AG04449 (cell line): Measurements from ENCODE around the gene ABCA7.
"Not testable (repeated sequence)": the region's sequence is repeated elsewhere in the genome, so short reads cannot be mapped to it uniquely, and the experiment has no call there.

ENCODE experiments used
- CTCF ChIA-PET: fragments of 350-600 bp; formaldehyde crosslinking; extraction: SDS; loops from one replicate; lab custom pipeline; 2021; ENCODE audit warnings: antibody characterized with exemption; lab: Yijun Ruan, JAX
- POLR2A ChIA-PET: fragments of 400-600, 350-600 bp; formaldehyde crosslinking; extraction: SDS; loops from one replicate; lab custom pipeline; 2020; ENCODE audit warnings: antibody characterized with exemption, inconsistent platforms; lab: Yijun Ruan, JAX
- DNase-seq: peaks from one replicate; pipeline ENCODE4 v3.0.0-alpha.2; 2010; ENCODE audit warnings: low read depth, low spot score
- H3K4me3 ChIP-seq: 2 replicates; pipeline ENCODE4 v1.5.1; 2011; ENCODE audit warnings: low read depth, mild to moderate bottlenecking, control low read depth, low read length
- TF ChIP-seq, protein P1 (sequence below): IDR thresholded peaks from one replicate; pipeline ENCODE4 v1.5.1; 2011; ENCODE audit warnings: mild to moderate bottlenecking, moderate library complexity, low read length, control low read depth, inconsistent platforms; ENCODE audit not compliant: insufficient read depth; ENCODE audit errors: missing control alignments

The ABCA7 gene

DNA sequence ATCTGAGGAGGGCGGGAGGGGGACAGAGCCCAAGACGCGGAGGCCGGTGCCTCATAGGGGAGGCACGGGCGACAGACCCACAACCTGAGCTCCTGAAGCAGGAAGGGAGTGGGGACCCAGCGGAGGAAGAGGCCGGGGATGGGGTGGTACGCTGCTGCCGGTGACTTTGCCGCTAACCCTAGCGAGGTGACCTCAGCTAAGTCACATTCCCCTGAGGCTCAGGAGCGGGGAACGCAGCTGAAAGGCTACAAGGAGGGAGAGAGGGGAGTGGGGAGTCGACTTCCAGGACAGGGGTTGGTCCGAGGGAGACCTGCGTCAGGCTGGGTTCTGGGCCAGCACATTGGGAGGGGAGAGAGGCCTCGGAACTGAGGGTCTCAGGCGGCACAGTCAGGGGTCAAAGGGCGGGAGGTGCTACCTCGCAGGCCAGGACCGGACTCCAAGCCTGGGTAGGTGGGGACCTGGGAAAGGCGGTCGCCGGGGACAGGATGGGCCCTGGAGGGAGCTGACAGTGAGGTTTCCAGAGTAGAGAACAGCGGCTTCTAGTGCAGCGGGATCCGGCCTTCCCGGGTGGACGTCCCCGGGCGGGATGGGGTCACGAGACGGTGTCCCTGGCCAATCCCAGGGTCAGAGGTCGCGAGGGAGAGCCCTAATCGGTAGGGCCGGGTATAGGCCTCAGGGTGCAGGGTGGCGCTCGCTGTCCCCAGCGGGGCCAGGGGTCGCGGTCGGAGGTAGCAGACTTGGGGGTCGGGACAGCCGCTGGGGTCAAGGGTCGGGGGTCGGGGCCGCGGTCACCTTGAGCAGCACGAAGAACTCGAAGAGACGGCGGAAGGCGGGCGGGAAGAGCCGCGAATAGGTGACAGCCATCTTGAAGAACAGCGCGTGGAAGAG lies 19.7 kb upstream of the ABCA7 start:
- no peak for DNase-seq
- TF ChIP-seq, protein P1, sequence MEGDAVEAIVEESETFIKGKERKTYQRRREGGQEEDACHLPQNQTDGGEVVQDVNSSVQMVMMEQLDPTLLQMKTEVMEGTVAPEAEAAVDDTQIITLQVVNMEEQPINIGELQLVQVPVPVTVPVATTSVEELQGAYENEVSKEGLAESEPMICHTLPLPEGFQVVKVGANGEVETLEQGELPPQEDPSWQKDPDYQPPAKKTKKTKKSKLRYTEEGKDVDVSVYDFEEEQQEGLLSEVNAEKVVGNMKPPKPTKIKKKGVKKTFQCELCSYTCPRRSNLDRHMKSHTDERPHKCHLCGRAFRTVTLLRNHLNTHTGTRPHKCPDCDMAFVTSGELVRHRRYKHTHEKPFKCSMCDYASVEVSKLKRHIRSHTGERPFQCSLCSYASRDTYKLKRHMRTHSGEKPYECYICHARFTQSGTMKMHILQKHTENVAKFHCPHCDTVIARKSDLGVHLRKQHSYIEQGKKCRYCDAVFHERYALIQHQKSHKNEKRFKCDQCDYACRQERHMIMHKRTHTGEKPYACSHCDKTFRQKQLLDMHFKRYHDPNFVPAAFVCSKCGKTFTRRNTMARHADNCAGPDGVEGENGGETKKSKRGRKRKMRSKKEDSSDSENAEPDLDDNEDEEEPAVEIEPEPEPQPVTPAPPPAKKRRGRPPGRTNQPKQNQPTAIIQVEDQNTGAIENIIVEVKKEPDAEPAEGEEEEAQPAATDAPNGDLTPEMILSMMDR, result no peak
- POLR2A ChIA-PET, result interaction anchor here (1.2 kb wide), 1 partner anchor 10 kb away, joined by 4 read pairs; no protein-coding TSS in a partner anchor
- CTCF ChIA-PET, result interaction anchor here (0.9 to 1.8 kb wide), 7 partner anchors 10 to 248 kb away, joined by 3 to 8 read pairs (median 4); no protein-coding TSS in a partner anchor
- H3K4me3 ChIP-seq, result peak overlapping the region; percentile 98

DNA sequence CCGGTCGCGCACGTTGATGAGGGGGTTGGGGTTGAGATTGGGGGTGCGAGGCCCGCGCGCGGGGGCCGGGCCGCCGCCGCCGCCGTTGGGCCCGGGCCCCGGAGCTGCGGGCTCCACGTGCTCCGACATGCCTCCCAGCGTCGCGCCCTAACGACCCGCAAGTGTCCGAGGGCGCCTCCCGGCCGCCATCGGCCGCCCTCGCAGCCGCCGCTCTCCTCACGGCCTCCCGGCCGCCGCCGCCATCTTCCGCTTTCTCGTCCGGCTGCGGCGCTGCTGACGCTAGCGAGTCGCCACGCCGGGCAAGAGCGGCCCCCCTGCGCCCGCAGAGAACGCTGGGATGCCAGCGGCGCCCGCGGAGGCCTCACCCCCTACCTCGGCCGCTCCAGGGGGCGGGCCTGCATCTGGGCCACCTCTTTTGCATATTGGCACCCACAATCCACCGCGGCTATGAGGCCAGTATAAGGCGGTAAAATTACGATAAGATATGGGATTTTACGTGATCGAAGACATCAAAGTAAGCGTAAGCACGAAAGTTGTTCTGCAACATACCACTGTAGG lies 19.0 kb upstream of the ABCA7 start, which contains the start of gene TMEM259:
Gene TMEM259, minus strand, starts transcription at position 256 of the 558 bp plus-strand sequence. Its CDS starts 127 bp downstream, at position 129.
- POLR2A ChIA-PET, result interaction anchor here (0.6 to 1.2 kb wide), 6 partner anchors 11 to 248 kb away, joined by 3 to 5 read pairs (median 4); partner anchors contain the start of genes CIRBP and WDR18
- peak; percentile 71 for DNase-seq
- CTCF ChIA-PET, result interaction anchor here (1.0 to 1.8 kb wide), 3 partner anchors 22 to 99 kb away, joined by 3 to 4 read pairs (median 4); no protein-coding TSS in a partner anchor
- TF ChIP-seq, protein P1, result no peak
- peak within 1 kb of the TSS; percentile 98 for H3K4me3 ChIP-seq

DNA sequence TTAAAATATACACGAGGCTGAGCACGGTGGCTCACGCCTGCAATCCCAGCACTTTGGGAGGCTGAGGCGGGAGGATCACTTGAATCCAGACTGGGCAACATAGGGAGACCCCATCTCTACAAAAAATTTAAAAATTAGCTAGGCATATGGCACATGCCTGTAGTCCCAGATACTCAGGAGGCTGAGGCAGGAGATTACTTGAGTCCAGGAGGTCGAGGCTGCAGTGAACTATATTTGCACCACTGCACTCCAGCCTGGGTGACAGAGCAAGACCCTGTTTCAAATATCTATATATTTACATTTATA lies 16.1 kb upstream of the ABCA7 start:
- POLR2A ChIA-PET, H3K4me3 ChIP-seq, DNase-seq: not testable (repeated sequence)
- CTCF ChIA-PET, result interaction anchor here (1.3 to 1.7 kb wide), 2 partner anchors 171 to 221 kb away, joined by 4 to 6 read pairs; no protein-coding TSS in a partner anchor

DNA sequence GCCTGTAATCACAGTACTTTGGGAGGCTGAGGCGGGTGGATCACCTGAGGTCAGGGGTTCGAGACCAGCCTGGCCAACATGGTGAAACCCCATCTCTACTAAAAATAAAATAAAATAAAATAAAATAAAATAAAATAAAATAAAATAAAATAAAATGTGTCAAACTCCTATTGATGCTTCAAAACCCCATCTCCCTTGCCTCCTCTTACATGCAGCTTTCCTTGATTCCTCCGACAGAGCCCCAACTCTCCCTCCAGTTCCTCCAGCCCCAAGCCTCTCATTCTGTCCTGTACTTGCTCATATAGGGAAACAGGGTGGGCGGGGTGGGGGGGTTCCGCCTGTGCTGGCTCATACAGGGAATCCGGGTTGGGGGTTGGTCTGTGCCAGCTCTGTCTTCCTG lies 14.8 kb upstream of the ABCA7 start:
- CTCF ChIA-PET, result interaction anchor here (1.1 to 4.2 kb wide), 4 partner anchors 15 to 219 kb away, joined by 3 to 19 read pairs (median 7); partner anchors contain the start of gene ABCA7

DNA sequence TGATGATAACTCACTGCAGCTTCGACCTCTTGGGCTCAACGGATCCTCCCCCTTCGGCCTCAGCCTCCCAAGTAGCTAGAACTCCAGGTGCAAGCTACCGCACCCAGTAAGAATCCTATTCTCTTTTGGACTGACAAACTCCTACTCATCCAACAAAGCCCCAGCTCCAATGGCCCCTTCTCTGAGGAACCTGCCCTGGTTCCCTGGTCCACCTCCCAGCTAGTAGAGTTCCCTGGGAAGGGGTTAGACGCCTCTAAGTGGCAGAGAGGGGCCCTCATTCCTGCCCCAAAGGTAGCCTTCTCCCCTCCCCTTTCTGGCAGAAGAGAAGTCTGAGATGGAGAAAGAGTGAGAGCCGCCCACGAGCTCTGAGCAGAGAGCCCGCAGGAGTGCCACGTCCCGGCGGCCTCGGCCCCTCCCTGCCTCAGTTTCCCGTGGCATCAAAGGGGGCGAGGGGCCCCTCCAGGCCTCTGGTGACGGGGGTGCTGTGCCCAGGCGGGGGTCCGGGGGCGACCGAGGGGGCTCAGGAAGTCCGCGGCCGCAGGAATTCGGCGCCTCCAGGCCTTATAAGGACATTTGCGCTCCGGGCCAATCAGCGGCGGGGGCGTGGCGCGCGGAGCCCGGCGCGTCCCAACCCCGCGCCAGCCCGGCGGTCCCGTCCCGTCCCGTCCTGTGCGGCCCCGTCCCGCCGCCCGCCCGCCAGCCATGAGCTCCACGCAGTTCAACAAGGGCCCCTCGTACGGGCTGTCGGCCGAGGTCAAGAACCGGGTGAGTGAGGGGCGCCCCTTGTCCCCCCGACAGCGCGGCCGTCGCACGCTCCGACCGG lies 13.7 kb upstream of the ABCA7 start, which contains the start of gene CNN2:
Gene CNN2, plus strand, starts transcription at position 649 of the 823 bp plus-strand sequence. Its CDS starts 54 bp downstream, at position 703.
- TF ChIP-seq, protein P1, result no peak
- H3K4me3 ChIP-seq, result peak within 1 kb of the TSS; percentile 96
- CTCF ChIA-PET, result interaction anchor here (1.8 to 4.2 kb wide), 3 partner anchors 14 to 218 kb away, joined by 5 to 19 read pairs (median 9); partner anchors contain the start of gene ABCA7
- DNase-seq, result no peak
- POLR2A ChIA-PET, result interaction anchor here (0.6 to 8.0 kb wide), 9 partner anchors 13 to 243 kb away, joined by 3 to 104 read pairs (median 4); partner anchors contain the start of genes ABCA7, CIRBP, GPX4 and SBNO2

More for the DNA sequence above, 14.8 kb upstream of the ABCA7 start:
- DNase-seq, H3K4me3 ChIP-seq: not testable (repeated sequence)
- POLR2A ChIA-PET, result interaction anchor here (1.9 kb wide), 1 partner anchor 244 kb away, joined by 4 read pairs; the partner anchor contains the start of gene CIRBP

DNA sequence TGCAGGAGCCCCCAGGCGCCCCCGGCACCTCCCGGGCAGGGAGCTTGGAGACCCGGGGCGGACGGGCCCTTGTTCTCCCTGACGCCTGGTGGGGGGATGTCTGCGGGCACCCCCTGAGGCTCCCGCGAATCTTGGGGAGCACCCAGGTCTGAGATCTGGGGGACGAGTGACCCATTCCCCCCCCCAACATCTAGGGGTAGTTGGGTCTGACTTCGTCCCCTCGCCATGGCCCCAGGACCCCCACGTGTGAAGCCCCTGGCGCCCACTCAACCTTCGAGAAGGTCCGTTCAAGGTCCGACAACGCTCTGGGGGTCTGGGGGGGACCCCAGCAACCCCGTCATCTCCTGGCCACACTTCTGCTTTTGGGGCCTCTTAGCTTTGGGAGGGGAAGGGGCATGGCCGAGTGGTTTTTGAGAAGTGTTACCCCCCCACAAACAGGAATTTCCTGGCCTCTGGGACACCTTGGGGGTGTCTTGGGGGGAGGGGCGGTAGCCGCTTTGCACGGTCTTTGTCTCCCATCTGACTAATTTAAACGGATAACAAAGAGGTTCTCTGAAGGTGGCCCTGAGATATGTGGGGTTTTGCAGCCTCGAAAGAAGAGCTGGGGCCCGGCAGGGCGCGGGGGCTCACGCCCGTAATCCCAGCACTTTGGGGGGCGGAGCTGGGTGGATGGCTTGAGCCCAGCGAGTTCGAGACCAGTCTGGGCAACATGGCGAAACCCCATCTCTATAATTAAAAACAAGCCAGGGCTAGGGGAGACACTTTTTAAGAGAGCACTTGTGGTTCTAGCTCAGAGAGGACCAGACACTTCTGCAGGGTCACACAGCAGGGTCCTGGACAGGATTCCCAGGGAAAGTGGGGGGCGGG lies 12.9 kb upstream of the ABCA7 start:
- no peak for DNase-seq
- ChIA-PET CTCF (interaction anchor here (1.2 to 4.2 kb wide), 5 partner anchors 13 to 217 kb away, joined by 4 to 19 read pairs (median 5); partner anchors contain the start of gene ABCA7), POLR2A (interaction anchor here (0.6 to 8.0 kb wide), 10 partner anchors 12 to 242 kb away, joined by 3 to 104 read pairs (median 4); partner anchors contain the start of genes ABCA7, CIRBP, GPX4 and SBNO2)
- H3K4me3 ChIP-seq, result peak overlapping the region; percentile 96
- TF ChIP-seq, protein P1, result no peak
